Keratinocyte (primary cell): Measurements from ENCODE around the gene PBX4. TPM values are rescaled to one million over a fixed set of nuclear protein-coding genes. Genes with fewer than 3 reads are reported as not detected.
"Not testable (repeated sequence)": the region's sequence is repeated elsewhere in the genome, so short reads cannot be mapped to it uniquely, and the experiment has no call there.

Experiments used
- DNase-seq: peaks from one replicate; pipeline ENCODE4 v3.0.0-alpha.2; 2011; ENCODE audit warnings: low read depth, missing footprints, low spot score
- FAIRE-seq: peaks from 2 replicates; lab custom pipeline; 2011; peaks lifted over from hg19 to GRCh38; lab: Jason Lieb, UNC
- H2AFZ ChIP-seq: 2 replicates; pipeline ENCODE4 v1.6.0; 2012; ENCODE audit warnings: low read length, control low read depth, inconsistent platforms; ENCODE audit not compliant: control insufficient read depth
- H3K27ac ChIP-seq: 2 replicates; pipeline ENCODE4 v1.5.1; 2011; ENCODE audit warnings: low read length; ENCODE audit not compliant: control insufficient read depth, insufficient read depth
- H3K27me3 ChIP-seq: 3 replicates; pipeline ENCODE4 v1.6.0; 2011; ENCODE audit warnings: low read length; ENCODE audit not compliant: control insufficient read depth, insufficient read depth; ENCODE audit errors: extremely low read depth
- H3K36me3 ChIP-seq, 2 experiments: 2 replicates in 1 of 2; 3 replicates in 1 of 2; pipeline ENCODE4 v1.5.1; 2011; ENCODE audit warnings: low read length in 2 of 2, mild to moderate bottlenecking in 1 of 2; ENCODE audit not compliant: control insufficient read depth in 2 of 2, insufficient read depth in 2 of 2; ENCODE audit errors: extremely low read depth in 1 of 2
- H3K4me1 ChIP-seq: 3 replicates; pipeline ENCODE4 v1.5.1; 2011; ENCODE audit warnings: low read length; ENCODE audit not compliant: control insufficient read depth, insufficient read depth; ENCODE audit errors: extremely low read depth
- H3K4me2 ChIP-seq: 3 replicates; pipeline ENCODE4 v1.6.0; 2011; ENCODE audit warnings: low read depth, low read length; ENCODE audit not compliant: control insufficient read depth, insufficient read depth; ENCODE audit errors: extremely low read depth
- H3K4me3 ChIP-seq, 3 experiments: fragments of 200-600 bp in 1 of 3; sonication (generic) in 1 of 3; 2 replicates in 2 of 3; 3 replicates in 1 of 3; pipeline ENCODE4 v1.5.1; 2011 to 2016; ENCODE audit warnings: low read length in 3 of 3, mild to moderate bottlenecking in 3 of 3, control low read depth in 2 of 3, inconsistent platforms in 1 of 3, low read depth in 1 of 3, mixed read lengths in 1 of 3, mixed run types in 1 of 3, moderate library complexity in 1 of 3; ENCODE audit not compliant: control insufficient read depth in 2 of 3, insufficient read depth in 2 of 3; ENCODE audit errors: extremely low read depth in 1 of 3
- H3K79me2 ChIP-seq: 2 replicates; pipeline ENCODE4 v1.6.0; 2012; ENCODE audit warnings: low read length; ENCODE audit not compliant: control insufficient read depth, insufficient read depth
- H3K9ac ChIP-seq: 3 replicates; pipeline ENCODE4 v1.6.0; 2011; ENCODE audit warnings: low read length; ENCODE audit not compliant: control insufficient read depth, insufficient read depth; ENCODE audit errors: extremely low read depth
- H3K9me1 ChIP-seq: 3 replicates; pipeline ENCODE4 v1.6.0; 2011; ENCODE audit warnings: low read length; ENCODE audit not compliant: control insufficient read depth, insufficient read depth; ENCODE audit errors: extremely low read depth
- H3K9me3 ChIP-seq: 2 replicates; pipeline ENCODE4 v1.5.1; 2012; ENCODE audit warnings: low read depth, low read length; ENCODE audit not compliant: control insufficient read depth
- H4K20me1 ChIP-seq: 3 replicates; pipeline ENCODE4 v1.6.0; 2011; ENCODE audit warnings: low read length; ENCODE audit not compliant: control insufficient read depth, insufficient read depth; ENCODE audit errors: extremely low read depth
- CTCF ChIP-seq, 3 experiments: IDR thresholded peaks in 1 of 3; conservative IDR thresholded peaks in 1 of 3; optimal IDR thresholded peaks in 1 of 3; 2 replicates in 2 of 3; 3 replicates in 1 of 3; pipeline versions ENCODE3 to v1.5.1; 2011; ENCODE audit warnings: low read length in 3 of 3, mild to moderate bottlenecking in 3 of 3, moderate library complexity in 2 of 3, control low read depth in 1 of 3, inconsistent platforms in 1 of 3; ENCODE audit not compliant: insufficient read depth in 2 of 3; ENCODE audit errors: extremely low read depth in 1 of 3
- dilution Hi-C: fragments of 300-500 bp; cut with MboI; formaldehyde crosslinking; loops from one replicate; pipeline ENCODE4 v1.7.0; 2020; ENCODE audit warnings: low sequenced_read_pairs; ENCODE audit not compliant: extremely low pct_ligation_motif_present
- polyA minus RNA-seq, 3 experiments: library from RNA; depleted of rRNA, polyadenylated mRNA; stranded (reverse); fragments of >200 nt; gene quantifications; 1 replicate in 1 of 3; 2 replicates in 1 of 3; 3 replicates in 1 of 3; pipeline ENCODE4 v1.2.3, GENCODE V29; 2011
- polyA plus RNA-seq, 5 experiments: library from polyadenylated mRNA; depleted of rRNA in 3 of 5; stranded (reverse) in 3 of 5; stranded (forward) in 1 of 5; unstranded in 1 of 5; fragments of >200 nt; gene quantifications; 1 replicate in 1 of 5; 2 replicates in 3 of 5; 3 replicates in 1 of 5; pipeline versions ENCODE4 v1.2.1 to v1.2.3, GENCODE V29; 2011 to 2012; ENCODE audit warnings: missing spikeins in 2 of 5, low read depth in 1 of 5, low replicate concordance in 1 of 5

PBX4 gene
- 1.7 to 2.2 TPM (median 2.1 TPM) in 3 replicates for polyA plus RNA-seq
- 1.4 TPM for polyA plus RNA-seq (2011; ENCODE audit: low read depth)
- 0.88 and 1.4 TPM in 2 replicates for polyA plus RNA-seq (2011; cell fraction: cytosol; rRNA removed)
- polyA plus RNA-seq (2011; cell fraction: nucleus; rRNA removed), result 6.6 and 10.1 TPM in 2 replicates
- polyA plus RNA-seq (2012; ENCODE audit: low replicate concordance), result 1.3 and 2.1 TPM in 2 replicates
- 0.85 to 5.1 TPM (median 2.7 TPM) in 3 replicates for polyA minus RNA-seq
- polyA minus RNA-seq (2011; cell fraction: cytosol; rRNA and poly(A)+ RNA removed), result not detected
- 2.6 TPM in 2 replicates for polyA minus RNA-seq (2011; cell fraction: nucleus; rRNA and poly(A)+ RNA removed)

- H3K9me3 ChIP-seq, result no peaks in the 10 kb centered on the region
- H3K36me3 ChIP-seq, result no peaks in the 10 kb centered on the region
- H3K4me1 ChIP-seq, result peaks cover 6% of the 10 kb centered on the region
- no peaks in the 10 kb centered on the region for H3K27me3 ChIP-seq
- no peaks in the 10 kb centered on the region for H3K79me2 ChIP-seq
- peak within 1 kb of the TSS; percentile 47 to 64 (median 54) for H3K4me3 ChIP-seq
- no peak for TF ChIP-seq CTCF (optimal IDR thresholded peaks at IDR 0.05 in 1 of 3, IDR thresholded peaks at IDR 0.05 in 1 of 3, conservative IDR thresholded peaks at IDR 0.05 in 1 of 3; ENCODE audit: extremely low read depth in 1 of 3, insufficient read depth in 2 of 3, low read length in 3 of 3)
- peak within 1 kb of the TSS; percentile 36 for H3K27ac ChIP-seq
- dilution Hi-C loops, result no loop called here
- no peaks in the 10 kb centered on the region for H4K20me1 ChIP-seq
- peak within 1 kb of the TSS; percentile 86 for H2AFZ ChIP-seq
- peak; percentile 66 for DNase-seq
- FAIRE-seq, result no peak
- H3K4me2 ChIP-seq, result peak within 1 kb of the TSS; percentile 54
- H3K9me1 ChIP-seq, result no peaks in the 10 kb centered on the region
- H3K9ac ChIP-seq, result peak within 1 kb of the TSS; percentile 68
These were observed at the start of gene PBX4 for GRCh38 chr19:19618219-19619051. Gene PBX4 (minus strand): TSS chr19:19618687. CDS start chr19:19618629, 58 bp downstream.

GRCh38 chr19:19665420-19665948, 47.0 kb upstream of the PBX4 start:
- H3K9ac ChIP-seq, H3K27ac ChIP-seq, H2AFZ ChIP-seq, DNase-seq, dilution Hi-C loops, H4K20me1 ChIP-seq, H3K27me3 ChIP-seq, H3K9me1 ChIP-seq, H3K4me2 ChIP-seq, FAIRE-seq, H3K9me3 ChIP-seq, H3K4me3 ChIP-seq: not testable (repeated sequence)
- Histone ChIP-seq H3K36me3 (peaks cover 0 to 10% of the 10 kb centered on the region in 2 experiments), H3K79me2 (peaks cover 39% of the 10 kb centered on the region), H3K4me1 (peaks cover 20% of the 10 kb centered on the region)
